ENCODE data around the gene CCDC158.

Gene CCDC158

GRCh38 chr4:76375703-76376102 is 45.2 kb downstream of the CCDC158 start:
- no peak overlapping the region for H3K18ac ChIP-seq (ENCODE audit: low read length)
- peaks cover 0 to 3% of the 10 kb centered on the region in 2 donors for H3K9me3 ChIP-seq (replicated peaks in 1 of 2; ENCODE audit: control insufficient read depth in 2 of 2, insufficient read depth in 1 of 2, low read depth in 1 of 2, low read length in 2 of 2)
- DNase-seq (ENCODE audit: low spot score), result no peak
- no peak overlapping the region for H2AK5ac ChIP-seq (ENCODE audit: low read depth, low read length)
- no peak overlapping the region for H2BK120ac ChIP-seq (ENCODE audit: low read depth, low read length)
- no peak overlapping the region for H4K91ac ChIP-seq (ENCODE audit: low read depth, low read length, poor library complexity)
- H2BK5ac ChIP-seq (ENCODE audit: low read length), result no peak overlapping the region
- no peak overlapping the region for H3K4me3 ChIP-seq (ENCODE audit: low read length in 2 of 2)
- peaks cover 3 to 7% of the 10 kb centered on the region in 2 donors for H3K4me1 ChIP-seq (ENCODE audit: control insufficient read depth in 2 of 2, insufficient read depth in 1 of 2, low read depth in 1 of 2, low read length in 2 of 2)
- WGBS, 2 donors (ENCODE audit: extremely low coverage in 2 of 2, insufficient read length in 2 of 2, insufficient replicate concordance in 1 of 2), result no CpG with 5 or more reads among the region's 1 CpG
- H3K4ac ChIP-seq (ENCODE audit: low read length), result no peak overlapping the region
- H3K14ac ChIP-seq (ENCODE audit: low read length), result no peak overlapping the region
- no peak overlapping the region for H2AFZ ChIP-seq (ENCODE audit: low read length)
- H3K27ac ChIP-seq (replicated peaks; ENCODE audit: low read length), result no peak overlapping the region
- H4K8ac ChIP-seq (ENCODE audit: low read depth, low read length), result no peak overlapping the region
- no peak overlapping the region for H3K4me2 ChIP-seq (ENCODE audit: insufficient read depth, low read length, poor library complexity, severe bottlenecking)
- H3K23ac ChIP-seq (ENCODE audit: low read depth, low read length, poor library complexity), result no peak overlapping the region
- no peaks in the 10 kb centered on the region for H3K36me3 ChIP-seq (replicated peaks in 1 of 2; ENCODE audit: control insufficient read depth in 2 of 2, insufficient read depth in 2 of 2, low read length in 2 of 2)
- H2BK12ac ChIP-seq (ENCODE audit: low read length), result no peak overlapping the region
- no peak overlapping the region for H3K9ac ChIP-seq (ENCODE audit: low read depth, low read length, poor library complexity)
- H2BK15ac ChIP-seq (ENCODE audit: low read length), result no peak overlapping the region
- peaks cover 0 to 9% (median 0%) of the 10 kb centered on the region in 3 experiments for H3K27me3 ChIP-seq (ENCODE audit: control insufficient read depth in 3 of 3, insufficient read depth in 3 of 3, low read depth in 1 of 3, low read length in 3 of 3)
- H3K79me1 ChIP-seq (ENCODE audit: low read depth, low read length), result no peaks in the 10 kb centered on the region

- peaks cover 3 to 7% of the 10 kb centered on the region in 2 donors for H3K4me1 ChIP-seq (ENCODE audit: control insufficient read depth in 2 of 2, insufficient read depth in 1 of 2, low read depth in 1 of 2, low read length in 2 of 2)
- no peak overlapping the region for H3K23ac ChIP-seq (ENCODE audit: low read depth, low read length, poor library complexity)
- no peak overlapping the region for H2BK12ac ChIP-seq (ENCODE audit: low read length)
- no peaks in the 10 kb centered on the region for H3K79me1 ChIP-seq (ENCODE audit: low read depth, low read length)
- no peak overlapping the region for H3K4ac ChIP-seq (ENCODE audit: low read length)
- no peak overlapping the region for H3K4me3 ChIP-seq (ENCODE audit: low read length in 2 of 2)
- no peak overlapping the region for H4K8ac ChIP-seq (ENCODE audit: low read depth, low read length)
- no peaks in the 10 kb centered on the region for H3K9me3 ChIP-seq (replicated peaks in 1 of 2; ENCODE audit: control insufficient read depth in 2 of 2, insufficient read depth in 1 of 2, low read depth in 1 of 2, low read length in 2 of 2)
- no peak overlapping the region for H2AFZ ChIP-seq (ENCODE audit: low read length)
- no peak overlapping the region for H2BK15ac ChIP-seq (ENCODE audit: low read length)
- H3K18ac ChIP-seq (ENCODE audit: low read length), result no peak overlapping the region
- WGBS, 2 donors (ENCODE audit: extremely low coverage in 2 of 2, insufficient read length in 2 of 2, insufficient replicate concordance in 1 of 2), result no CpG with 5 or more reads among the region's 1 CpG
- H2AK5ac ChIP-seq (ENCODE audit: low read depth, low read length), result no peak overlapping the region
- peaks cover 0 to 18% (median 0%) of the 10 kb centered on the region in 3 experiments for H3K27me3 ChIP-seq (ENCODE audit: control insufficient read depth in 3 of 3, insufficient read depth in 3 of 3, low read depth in 1 of 3, low read length in 3 of 3)
- no peak for DNase-seq (ENCODE audit: low spot score)
- no peak overlapping the region for H3K14ac ChIP-seq (ENCODE audit: low read length)
- no peak overlapping the region for H2BK120ac ChIP-seq (ENCODE audit: low read depth, low read length)
- H4K91ac ChIP-seq (ENCODE audit: low read depth, low read length, poor library complexity), result no peak overlapping the region
- no peak overlapping the region for H3K9ac ChIP-seq (ENCODE audit: low read depth, low read length, poor library complexity)
- no peak overlapping the region for H2BK5ac ChIP-seq (ENCODE audit: low read length)
- no peak overlapping the region for H3K27ac ChIP-seq (replicated peaks; ENCODE audit: low read length)
- no peaks in the 10 kb centered on the region for H3K36me3 ChIP-seq (replicated peaks in 1 of 2; ENCODE audit: control insufficient read depth in 2 of 2, insufficient read depth in 2 of 2, low read length in 2 of 2)
- H3K4me2 ChIP-seq (ENCODE audit: insufficient read depth, low read length, poor library complexity, severe bottlenecking), result no peak overlapping the region
These were observed 46.1 kb downstream of the CCDC158 start for GRCh38 chr4:76374798-76375197.

- H3K9me3 ChIP-seq (replicated peaks in 1 of 2; ENCODE audit: control insufficient read depth in 2 of 2, insufficient read depth in 1 of 2, low read depth in 1 of 2, low read length in 2 of 2), result no peaks in the 10 kb centered on the region
- no peak for DNase-seq (ENCODE audit: low spot score)
These were observed 46.9 kb downstream of the CCDC158 start for GRCh38 chr4:76373919-76374552.

GRCh38 chr4:76366737-76367136 is 54.2 kb downstream of the CCDC158 start:
- no peak overlapping the region for H2BK5ac ChIP-seq (ENCODE audit: low read length)

More at GRCh38 chr4:76373919-76374552, 46.9 kb downstream of the CCDC158 start:
- no peak overlapping the region for H2AK5ac ChIP-seq (ENCODE audit: low read depth, low read length)
- no peak overlapping the region for H3K4ac ChIP-seq (ENCODE audit: low read length)
- no peak overlapping the region for H3K4me3 ChIP-seq (ENCODE audit: low read length in 2 of 2)
- no CpG with 5 or more reads among the region's 6 CpGs for WGBS, 2 donors (ENCODE audit: extremely low coverage in 2 of 2, insufficient read length in 2 of 2, insufficient replicate concordance in 1 of 2)
- H3K27ac ChIP-seq (replicated peaks; ENCODE audit: low read length), result no peak overlapping the region
- no peak overlapping the region for H3K14ac ChIP-seq (ENCODE audit: low read length)
- no peak overlapping the region for H4K8ac ChIP-seq (ENCODE audit: low read depth, low read length)
- H4K91ac ChIP-seq (ENCODE audit: low read depth, low read length, poor library complexity), result no peak overlapping the region
- no peak overlapping the region for H2BK12ac ChIP-seq (ENCODE audit: low read length)
- H3K9ac ChIP-seq (ENCODE audit: low read depth, low read length, poor library complexity), result no peak overlapping the region
- H3K4me1 ChIP-seq (ENCODE audit: control insufficient read depth in 2 of 2, insufficient read depth in 1 of 2, low read depth in 1 of 2, low read length in 2 of 2), result peaks cover 3 to 7% of the 10 kb centered on the region in 2 donors
- no peak overlapping the region for H3K4me2 ChIP-seq (ENCODE audit: insufficient read depth, low read length, poor library complexity, severe bottlenecking)
- peaks cover 0 to 20% (median 0%) of the 10 kb centered on the region in 3 experiments for H3K27me3 ChIP-seq (ENCODE audit: control insufficient read depth in 3 of 3, insufficient read depth in 3 of 3, low read depth in 1 of 3, low read length in 3 of 3)
- no peak overlapping the region for H3K23ac ChIP-seq (ENCODE audit: low read depth, low read length, poor library complexity)
- no peaks in the 10 kb centered on the region for H3K36me3 ChIP-seq (replicated peaks in 1 of 2; ENCODE audit: control insufficient read depth in 2 of 2, insufficient read depth in 2 of 2, low read length in 2 of 2)
- no peak overlapping the region for H2AFZ ChIP-seq (ENCODE audit: low read length)
- H2BK15ac ChIP-seq (ENCODE audit: low read length), result no peak overlapping the region
- no peak overlapping the region for H3K18ac ChIP-seq (ENCODE audit: low read length)
- H3K79me1 ChIP-seq (ENCODE audit: low read depth, low read length), result no peaks in the 10 kb centered on the region
- H2BK120ac ChIP-seq (ENCODE audit: low read depth, low read length), result no peak overlapping the region
- H2BK5ac ChIP-seq (ENCODE audit: low read length), result no peak overlapping the region

More at GRCh38 chr4:76366737-76367136, 54.2 kb downstream of the CCDC158 start:
- H4K8ac ChIP-seq (ENCODE audit: low read depth, low read length), result no peak overlapping the region
- no peak overlapping the region for H2AK5ac ChIP-seq (ENCODE audit: low read depth, low read length)
- no CpG with 5 or more reads among the region's 4 CpGs for WGBS, 2 donors (ENCODE audit: extremely low coverage in 2 of 2, insufficient read length in 2 of 2, insufficient replicate concordance in 1 of 2)
- no peak overlapping the region for H2BK12ac ChIP-seq (ENCODE audit: low read length)
- H3K18ac ChIP-seq (ENCODE audit: low read length), result no peak overlapping the region
- no peaks in the 10 kb centered on the region for H3K4me1 ChIP-seq (ENCODE audit: control insufficient read depth in 2 of 2, insufficient read depth in 1 of 2, low read depth in 1 of 2, low read length in 2 of 2)
- H3K23ac ChIP-seq (ENCODE audit: low read depth, low read length, poor library complexity), result no peak overlapping the region
- H3K27me3 ChIP-seq (ENCODE audit: control insufficient read depth in 3 of 3, insufficient read depth in 3 of 3, low read depth in 1 of 3, low read length in 3 of 3), result peaks cover 0 to 36% (median 0%) of the 10 kb centered on the region in 3 experiments
- no peak overlapping the region for H3K27ac ChIP-seq (replicated peaks; ENCODE audit: low read length)
- H2BK120ac ChIP-seq (ENCODE audit: low read depth, low read length), result no peak overlapping the region
- H3K9me3 ChIP-seq (replicated peaks in 1 of 2; ENCODE audit: control insufficient read depth in 2 of 2, insufficient read depth in 1 of 2, low read depth in 1 of 2, low read length in 2 of 2), result no peaks in the 10 kb centered on the region
- H3K36me3 ChIP-seq (replicated peaks in 1 of 2; ENCODE audit: control insufficient read depth in 2 of 2, insufficient read depth in 2 of 2, low read length in 2 of 2), result no peaks in the 10 kb centered on the region
- H3K4me2 ChIP-seq (ENCODE audit: insufficient read depth, low read length, poor library complexity, severe bottlenecking), result no peak overlapping the region
- DNase-seq (ENCODE audit: low spot score), result no peak
- no peaks in the 10 kb centered on the region for H3K79me1 ChIP-seq (ENCODE audit: low read depth, low read length)
- H3K9ac ChIP-seq (ENCODE audit: low read depth, low read length, poor library complexity), result no peak overlapping the region
- H2AFZ ChIP-seq (ENCODE audit: low read length), result no peak overlapping the region
- no peak overlapping the region for H3K4ac ChIP-seq (ENCODE audit: low read length)
- no peak overlapping the region for H3K14ac ChIP-seq (ENCODE audit: low read length)
- H4K91ac ChIP-seq (ENCODE audit: low read depth, low read length, poor library complexity), result no peak overlapping the region
- no peak overlapping the region for H2BK15ac ChIP-seq (ENCODE audit: low read length)
- H3K4me3 ChIP-seq (ENCODE audit: low read length in 2 of 2), result no peak overlapping the region
